Left lung (tissue), 10 donors: Measurements from ENCODE around the gene ENO1. TPM values are rescaled to one million over a fixed set of nuclear protein-coding genes. Genes with fewer than 3 reads are reported as not detected.

Source experiments
- ATAC-seq: fragments of 200-7000 bp; cut with Tn5 transposase; one replicate; pipeline ENCODE4 v1.9.1; 2020; ENCODE audit warnings: moderate library complexity
- DNase-seq, 4 donors: peaks; one replicate each; pipeline ENCODE4 v3.0.0-alpha.2; 2013 to 2020
- H3K27ac ChIP-seq, 2 donors: fragments of 200-600 bp; sonication (generic) in 1 of 2; one replicate each; pipeline versions ENCODE4 v1.5.0 to v1.8.0; 2020 to 2021
- H3K27me3 ChIP-seq, 2 donors: fragments of 200-600 bp; sonication (generic) in 1 of 2; one replicate each; pipeline versions ENCODE4 v1.5.0 to v1.8.0; 2020 to 2021
- H3K36me3 ChIP-seq, 2 donors: fragments of 200-600 bp; sonication (generic) in 1 of 2; one replicate each; pipeline versions ENCODE4 v1.5.0 to v1.8.0; 2020 to 2021
- H3K4me1 ChIP-seq, 2 donors: fragments of 200-600 bp; one replicate each; pipeline ENCODE4 v1.8.0; 2021
- H3K4me3 ChIP-seq, 2 donors: fragments of 200-600 bp; sonication (generic) in 1 of 2; one replicate each; pipeline versions ENCODE4 v1.5.0 to v1.8.0; 2020 to 2021; ENCODE audit warnings: mild to moderate bottlenecking in 1 of 2
- H3K9me3 ChIP-seq, 2 donors: fragments of 200-600 bp; sonication (generic) in 1 of 2; one replicate each; pipeline versions ENCODE4 v1.5.0 to v1.8.0; 2020 to 2021
- intact Hi-C, 2 donors: fragments of 100-400 bp; cut with DNase I; formaldehyde crosslinking; loops; one replicate each; pipeline versions ENCODE4 v1.11.2 to v1.14.2; 2022
- polyA plus RNA-seq, 6 donors: library from polyadenylated mRNA; unstranded; fragments of 120-200 nt; gene quantifications; one replicate each; pipeline ENCODE4 v1.2.1, GENCODE V29; 2013; ENCODE audit not compliant: insufficient read length in 6 of 6
- total RNA-seq, 2 donors: library from RNA; stranded (reverse); fragmentation: NEBNext Ultra II Directional; extraction: Animal tissue kit (Norgen Biotek cat#: 25700); gene quantifications; one replicate each; pipeline ENCODE4 v1.2.1, GENCODE V29; 2021
- TF ChIP-seq, protein P1 (sequence below), 2 donors: fragments of 200-600 bp; sonication (generic) in 1 of 2; IDR thresholded peaks; one replicate each; pipeline versions ENCODE4 v1.5.0 to v1.8.0; 2021; ENCODE audit warnings: antibody characterized with exemption in 2 of 2
- donor health status: DM: no; HTN: yes; CAD: no.
- donor health status: DM: no; HTN: no; CAD: no.

ENO1 gene
- total and polyA plus RNA-seq, 8 donors, result 695 to 1,734 (median 783) TPM

DNA sequence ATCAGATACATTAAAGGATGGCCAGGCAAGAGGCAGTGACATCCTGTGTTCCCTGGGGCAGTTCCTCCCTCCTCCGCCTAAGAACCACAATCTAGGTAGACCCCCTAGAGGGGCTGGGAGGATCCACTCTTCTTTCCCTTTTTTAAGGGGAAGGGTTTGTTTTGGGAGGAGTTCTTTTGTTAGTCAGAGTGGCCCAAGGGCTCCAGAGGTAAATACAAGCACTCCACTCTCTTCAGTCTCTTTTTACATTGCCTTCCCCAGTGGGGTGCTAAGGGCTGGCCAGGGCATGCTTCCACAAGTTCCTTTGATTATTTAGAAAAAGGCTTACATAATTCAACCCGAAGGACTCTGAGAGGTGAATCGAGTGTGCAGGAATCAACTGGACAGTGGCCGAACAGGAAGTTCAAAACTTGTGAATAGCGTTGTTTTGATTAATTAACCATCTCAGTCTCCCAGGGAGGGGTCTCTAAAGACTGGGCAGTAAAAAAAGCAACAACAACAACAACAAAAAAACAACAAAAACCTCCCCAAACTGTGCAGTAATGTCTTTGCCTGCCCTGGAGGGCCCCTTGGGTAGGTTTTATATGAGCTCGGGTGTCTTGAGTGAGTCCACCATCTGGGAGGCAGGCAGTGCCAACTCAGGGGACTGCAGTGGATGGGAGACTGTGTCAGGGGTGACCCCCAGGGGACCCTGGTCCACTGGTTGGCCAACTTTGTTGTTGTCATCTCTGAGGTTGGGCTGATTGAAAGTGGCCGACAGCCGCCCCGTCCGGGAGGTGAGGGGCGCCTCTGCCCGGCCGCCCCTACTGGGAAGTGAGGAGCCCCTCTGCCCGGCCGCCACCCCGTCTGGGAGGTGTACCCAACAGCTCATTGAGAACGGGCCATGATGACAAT lies 33.2 kb upstream of the ENO1 start:
- TF ChIP-seq, protein P1, sequence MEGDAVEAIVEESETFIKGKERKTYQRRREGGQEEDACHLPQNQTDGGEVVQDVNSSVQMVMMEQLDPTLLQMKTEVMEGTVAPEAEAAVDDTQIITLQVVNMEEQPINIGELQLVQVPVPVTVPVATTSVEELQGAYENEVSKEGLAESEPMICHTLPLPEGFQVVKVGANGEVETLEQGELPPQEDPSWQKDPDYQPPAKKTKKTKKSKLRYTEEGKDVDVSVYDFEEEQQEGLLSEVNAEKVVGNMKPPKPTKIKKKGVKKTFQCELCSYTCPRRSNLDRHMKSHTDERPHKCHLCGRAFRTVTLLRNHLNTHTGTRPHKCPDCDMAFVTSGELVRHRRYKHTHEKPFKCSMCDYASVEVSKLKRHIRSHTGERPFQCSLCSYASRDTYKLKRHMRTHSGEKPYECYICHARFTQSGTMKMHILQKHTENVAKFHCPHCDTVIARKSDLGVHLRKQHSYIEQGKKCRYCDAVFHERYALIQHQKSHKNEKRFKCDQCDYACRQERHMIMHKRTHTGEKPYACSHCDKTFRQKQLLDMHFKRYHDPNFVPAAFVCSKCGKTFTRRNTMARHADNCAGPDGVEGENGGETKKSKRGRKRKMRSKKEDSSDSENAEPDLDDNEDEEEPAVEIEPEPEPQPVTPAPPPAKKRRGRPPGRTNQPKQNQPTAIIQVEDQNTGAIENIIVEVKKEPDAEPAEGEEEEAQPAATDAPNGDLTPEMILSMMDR (IDR thresholded peaks at IDR 0.05), result no peak
- Histone ChIP-seq H3K4me3 (no peak overlapping the region), H3K27ac (peak overlapping the region in 1 of 2 donors; percentile 41), H3K36me3 (no peaks in the 10 kb centered on the region), H3K27me3 (no peaks in the 10 kb centered on the region), H3K4me1 (peaks cover 0 to 17% of the 10 kb centered on the region in 2 donors), H3K9me3 (no peaks in the 10 kb centered on the region)
- DNase-seq (no peak), ATAC-seq (peak; percentile 72)
- intact Hi-C loops, result loop anchor here in 1 of 2 donors (5.0 kb wide), 1 partner anchor 81 kb away; no protein-coding TSS in a partner anchor

DNA sequence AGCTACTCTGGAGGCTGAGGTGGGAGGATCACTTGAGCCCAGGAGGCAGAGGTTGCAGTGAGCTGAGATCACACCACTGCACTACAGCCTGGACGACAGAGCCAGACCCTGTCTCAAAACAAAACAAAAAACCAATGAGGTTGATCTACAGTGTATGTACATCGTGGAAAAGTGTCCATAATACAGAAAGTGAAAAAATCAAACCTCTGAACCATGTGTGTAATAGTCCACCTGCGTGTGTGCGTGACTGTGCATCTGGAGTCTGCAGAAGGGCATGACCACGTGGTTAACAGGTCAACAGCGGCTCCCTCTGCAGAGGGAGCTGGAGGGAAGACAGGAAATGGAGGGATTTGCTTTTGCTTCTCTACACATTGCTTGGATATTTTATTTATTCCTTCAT lies 32.4 kb upstream of the ENO1 start:
- Histone ChIP-seq H3K27ac (no peak overlapping the region), H3K9me3 (no peaks in the 10 kb centered on the region), H3K4me1 (peaks cover 0 to 17% of the 10 kb centered on the region in 2 donors), H3K27me3 (no peaks in the 10 kb centered on the region), H3K36me3 (no peaks in the 10 kb centered on the region), H3K4me3 (no peak overlapping the region)
- DNase-seq (no peak), ATAC-seq (no peak)
- intact Hi-C loops, result loop anchor here in 1 of 2 donors (5.0 kb wide), 1 partner anchor 81 kb away; no protein-coding TSS in a partner anchor
- TF ChIP-seq, protein P1 (IDR thresholded peaks at IDR 0.05), result no peak

DNA sequence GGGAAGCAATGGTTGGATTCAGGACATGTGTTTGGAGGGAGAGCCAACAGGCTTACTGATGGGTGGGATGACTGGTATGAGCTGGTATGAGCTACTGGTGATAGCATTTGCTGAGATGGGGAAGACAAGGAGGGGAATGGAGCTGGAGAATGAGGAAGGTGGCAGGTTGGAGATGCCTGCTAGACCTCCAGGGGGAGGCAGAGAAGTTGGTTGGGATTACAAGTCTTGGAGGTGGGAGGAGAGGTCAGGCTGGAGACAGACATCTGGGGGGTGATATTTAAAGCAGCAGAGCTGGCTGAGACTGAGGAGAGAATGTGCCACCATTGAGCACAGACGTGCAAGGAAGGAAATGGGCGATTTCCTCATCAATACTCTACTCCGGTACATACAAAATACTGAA lies 31.8 kb upstream of the ENO1 start:
- TF ChIP-seq, protein P1 (IDR thresholded peaks at IDR 0.05), result no peak
- H3K4me3 ChIP-seq, result no peak overlapping the region
- ATAC-seq (no peak), DNase-seq (no peak)
- H3K9me3 ChIP-seq, result no peaks in the 10 kb centered on the region
- peaks cover 0 to 17% of the 10 kb centered on the region in 2 donors for H3K4me1 ChIP-seq
- no peaks in the 10 kb centered on the region for H3K27me3 ChIP-seq
- intact Hi-C loops, result loop anchor here in 1 of 2 donors (5.0 kb wide), 1 partner anchor 82 kb away; no protein-coding TSS in a partner anchor
- H3K36me3 ChIP-seq, result no peaks in the 10 kb centered on the region
- no peak overlapping the region for H3K27ac ChIP-seq

DNA sequence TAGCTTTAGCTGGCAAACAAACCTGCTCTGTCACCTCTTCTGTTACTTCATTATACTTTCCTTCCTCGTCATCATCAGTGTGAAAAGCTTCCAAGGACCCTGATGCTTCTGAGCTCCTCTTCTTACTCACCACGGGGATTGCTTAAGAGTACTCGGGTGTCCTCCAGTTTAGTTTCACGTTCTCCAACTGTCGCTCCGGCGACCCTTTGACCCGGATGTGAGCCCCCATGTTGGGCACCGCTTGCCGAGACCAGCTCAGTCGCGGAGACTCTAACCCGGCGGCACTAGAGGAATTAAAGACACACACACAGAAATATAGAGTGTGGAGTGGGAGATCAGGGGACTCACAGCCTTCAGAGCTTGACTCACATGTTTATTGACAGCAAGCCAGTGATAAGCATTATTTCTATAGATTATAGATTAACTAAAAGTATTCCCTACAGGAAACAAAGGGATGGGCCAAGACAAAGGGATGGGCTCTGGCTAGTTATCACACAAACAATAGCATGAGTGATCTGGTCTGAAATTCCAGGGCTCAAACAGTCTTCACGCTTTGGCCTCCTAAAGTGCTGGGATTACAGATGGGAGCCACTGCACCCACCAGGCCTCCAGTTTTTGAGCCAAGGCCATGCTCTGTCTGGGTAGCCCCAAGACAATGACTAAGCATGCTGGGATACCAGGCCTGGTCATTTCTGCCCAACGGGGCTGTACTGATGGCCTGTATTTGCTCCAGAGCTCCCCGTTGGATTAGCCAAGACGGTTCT lies 30.1 kb upstream of the ENO1 start:
- Histone ChIP-seq H3K36me3 (no peaks in the 10 kb centered on the region), H3K4me1 (peaks cover 0 to 19% of the 10 kb centered on the region in 2 donors), H3K27me3 (no peaks in the 10 kb centered on the region), H3K4me3 (no peak overlapping the region), H3K27ac (peak overlapping the region in 1 of 2 donors; percentile 21), H3K9me3 (no peaks in the 10 kb centered on the region)
- ATAC-seq (no peak), DNase-seq (no peak)
- intact Hi-C loops, result no loop called here
- TF ChIP-seq, protein P1 (IDR thresholded peaks at IDR 0.05), result no peak
